MCF 10A (cell line): ENCODE results near the gene ADAM8. TPM values are rescaled to one million over a fixed set of nuclear protein-coding genes. Genes with fewer than 3 reads are reported as not detected.
A peak's percentile ranks its signal among the peaks of the same experiment; 100 is the strongest.

ENCODE experiments used
- Bru-seq: library from RNA; stranded (reverse); fragments of 400-500 nt; gene quantifications from one replicate; lab custom pipeline; 2021; lab: Mats Ljungman, UMichigan
- BruChase-seq, 2 experiments: library from RNA; stranded (reverse); fragments of 400-500 nt; gene quantifications; one replicate each; lab custom pipeline; 2021; lab: Mats Ljungman, UMichigan
- BruUV-seq: library from RNA; stranded (reverse); fragments of 400-500 nt; replicated peaks from 2 replicates; lab custom pipeline; 2021; lab: Mats Ljungman, UMichigan
- CTCF ChIA-PET: fragments of 300-600 bp; sonication (Branson Sonifier 250); formaldehyde crosslinking; extraction: SDS; loops from one replicate; lab custom pipeline; 2021; ENCODE audit warnings: antibody characterized with exemption, inconsistent platforms; lab: Yijun Ruan, JAX
- POLR2A ChIA-PET: fragments of 300-600, 350-650 bp; sonication (Branson Sonifier 250); formaldehyde crosslinking; extraction: SDS; loops from one replicate; lab custom pipeline; 2020; ENCODE audit warnings: antibody characterized with exemption, inconsistent platforms; lab: Yijun Ruan, JAX
- DNase-seq: peaks from one replicate; pipeline ENCODE4 v3.0.0-alpha.2; 2018; ENCODE audit not compliant: unreplicated experiment
- H3K27ac Mint-ChIP-seq: one replicate; pipeline ENCODE4 v1.8.0; 2022; ENCODE audit warnings: mild to moderate bottlenecking, low read depth, mixed read lengths; ENCODE audit not compliant: unreplicated experiment
- H3K27me3 Mint-ChIP-seq: one replicate; pipeline ENCODE4 v1.8.0; 2022; ENCODE audit warnings: mixed read lengths; ENCODE audit not compliant: insufficient read depth, unreplicated experiment
- H3K36me3 Mint-ChIP-seq: one replicate; pipeline ENCODE4 v1.8.0; 2022; ENCODE audit warnings: mild to moderate bottlenecking, moderate library complexity, mixed read lengths; ENCODE audit not compliant: insufficient read depth, unreplicated experiment
- H3K4me1 Mint-ChIP-seq: one replicate; pipeline ENCODE4 v1.8.0; 2022; ENCODE audit warnings: mixed read lengths; ENCODE audit not compliant: insufficient read depth, unreplicated experiment
- H3K4me3 Mint-ChIP-seq: one replicate; pipeline ENCODE4 v1.8.0; 2022; ENCODE audit warnings: mild to moderate bottlenecking, moderate library complexity, mixed read lengths; ENCODE audit not compliant: unreplicated experiment
- H3K9me3 Mint-ChIP-seq: one replicate; pipeline ENCODE4 v1.8.0; 2022; ENCODE audit warnings: mixed read lengths; ENCODE audit not compliant: unreplicated experiment
- intact Hi-C: fragments of 100-400 bp; cut with micrococcal nuclease; formaldehyde crosslinking; loops from 2 replicates; pipeline ENCODE4 v1.14.1; 2022
- long read RNA-seq: library from polyadenylated mRNA; stranded (forward); transcript quantifications from one replicate; pipeline ENCODE4 v2.0.0, GENCODE V29; 2022
- total RNA-seq: library from RNA; stranded (reverse); gene quantifications from 2 replicates; pipeline ENCODE4 v1.2.3, GENCODE V29; 2022
- TF ChIP-seq, protein P1 (sequence below): fragments of 200-600 bp; IDR thresholded peaks from one replicate; pipeline ENCODE4 v1.8.0; 2022; ENCODE audit warnings: antibody characterized with exemption, mild to moderate bottlenecking; ENCODE audit not compliant: unreplicated experiment

ADAM8 gene
- total RNA-seq, result 20.2 and 23.2 TPM in 2 replicates
- Bru-seq, nascent RNA, result percentile 39 among the genes with signal in this experiment
- percentile 58 among the genes with signal in this experiment for BruChase-seq, experiment 1, labeled RNA remaining after a 6-hour chase
- BruChase-seq, experiment 2, labeled RNA remaining after a 2-hour chase, result percentile 48 among the genes with signal in this experiment
- long read RNA-seq, transcript ADAM8-202 (23 exons, 3,279 nt), result major isoform, 17 of 36 reads
- long read RNA-seq, partial matches to known transcripts, result 3 of 36 reads
- long read RNA-seq, other reads (novel, unspliced or antisense), result 15 of 36 reads

DNA sequence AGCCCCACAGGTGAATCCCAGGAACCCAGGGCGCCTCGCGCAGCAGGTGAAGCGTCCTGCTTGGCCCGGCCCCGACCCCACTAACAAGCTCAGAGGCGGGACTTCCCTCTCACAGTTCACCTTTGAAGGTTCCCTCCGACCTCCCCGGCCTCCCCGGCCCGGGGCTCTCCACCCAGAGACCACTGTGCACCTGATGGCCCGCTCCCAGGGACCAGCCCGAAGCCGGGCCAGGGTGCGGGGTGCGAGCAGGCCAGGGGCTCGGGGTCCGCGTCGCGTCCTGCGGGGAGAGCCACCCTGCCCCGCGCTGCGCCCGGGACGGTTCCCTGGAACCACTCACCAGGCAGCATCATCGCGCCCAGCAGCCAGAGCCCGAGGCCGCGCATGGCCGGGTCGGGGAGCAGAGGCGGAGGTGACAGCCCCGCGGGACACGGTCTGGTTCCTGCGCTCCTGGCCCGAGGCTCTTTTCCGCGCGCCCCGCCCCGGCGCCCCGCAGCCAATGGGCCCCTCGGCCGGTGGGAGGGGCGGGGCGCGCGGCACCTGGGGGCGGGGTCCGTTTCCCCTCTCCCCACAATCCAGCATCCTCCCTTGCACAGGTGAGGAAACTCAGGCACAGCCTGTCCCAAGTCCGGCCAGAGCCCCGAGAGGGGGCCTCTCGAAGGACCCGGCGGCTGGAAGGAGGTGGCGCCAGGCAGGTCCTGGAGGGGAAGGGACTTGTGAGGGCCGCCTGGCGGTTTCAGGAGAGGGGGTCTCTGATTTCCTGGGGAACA, at the start of gene ADAM8:
ADAM8 (minus strand) TSS at position 434 of the 767 bp plus-strand sequence; CDS start at position 383, 51 bp downstream.
- ChIA-PET CTCF (interaction anchor here (0.6 to 1.5 kb wide), 4 partner anchors 7 to 206 kb away, joined by 3 to 4 read pairs (median 3); no protein-coding TSS in a partner anchor), POLR2A (interaction anchor here (1.7 to 4.7 kb wide), 2 partner anchors 9 to 18 kb away, joined by 6 to 45 read pairs; no protein-coding TSS in a partner anchor)
- no TSS peak for BruUV-seq
- intact Hi-C loops, result no loop called here
- no peaks in the 10 kb centered on the region for H3K9me3 Mint-ChIP-seq
- no peaks in the 10 kb centered on the region for H3K27me3 Mint-ChIP-seq
- peak within 1 kb of the TSS; percentile 40 for H3K4me3 Mint-ChIP-seq
- peaks cover 19% of the 10 kb centered on the region for H3K36me3 Mint-ChIP-seq
- no peak for DNase-seq
- H3K4me1 Mint-ChIP-seq, result peaks cover 16% of the 10 kb centered on the region
- H3K27ac Mint-ChIP-seq, result peak within 1 kb of the TSS; percentile 85
- TF ChIP-seq, protein P1, sequence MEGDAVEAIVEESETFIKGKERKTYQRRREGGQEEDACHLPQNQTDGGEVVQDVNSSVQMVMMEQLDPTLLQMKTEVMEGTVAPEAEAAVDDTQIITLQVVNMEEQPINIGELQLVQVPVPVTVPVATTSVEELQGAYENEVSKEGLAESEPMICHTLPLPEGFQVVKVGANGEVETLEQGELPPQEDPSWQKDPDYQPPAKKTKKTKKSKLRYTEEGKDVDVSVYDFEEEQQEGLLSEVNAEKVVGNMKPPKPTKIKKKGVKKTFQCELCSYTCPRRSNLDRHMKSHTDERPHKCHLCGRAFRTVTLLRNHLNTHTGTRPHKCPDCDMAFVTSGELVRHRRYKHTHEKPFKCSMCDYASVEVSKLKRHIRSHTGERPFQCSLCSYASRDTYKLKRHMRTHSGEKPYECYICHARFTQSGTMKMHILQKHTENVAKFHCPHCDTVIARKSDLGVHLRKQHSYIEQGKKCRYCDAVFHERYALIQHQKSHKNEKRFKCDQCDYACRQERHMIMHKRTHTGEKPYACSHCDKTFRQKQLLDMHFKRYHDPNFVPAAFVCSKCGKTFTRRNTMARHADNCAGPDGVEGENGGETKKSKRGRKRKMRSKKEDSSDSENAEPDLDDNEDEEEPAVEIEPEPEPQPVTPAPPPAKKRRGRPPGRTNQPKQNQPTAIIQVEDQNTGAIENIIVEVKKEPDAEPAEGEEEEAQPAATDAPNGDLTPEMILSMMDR, result no peak

DNA sequence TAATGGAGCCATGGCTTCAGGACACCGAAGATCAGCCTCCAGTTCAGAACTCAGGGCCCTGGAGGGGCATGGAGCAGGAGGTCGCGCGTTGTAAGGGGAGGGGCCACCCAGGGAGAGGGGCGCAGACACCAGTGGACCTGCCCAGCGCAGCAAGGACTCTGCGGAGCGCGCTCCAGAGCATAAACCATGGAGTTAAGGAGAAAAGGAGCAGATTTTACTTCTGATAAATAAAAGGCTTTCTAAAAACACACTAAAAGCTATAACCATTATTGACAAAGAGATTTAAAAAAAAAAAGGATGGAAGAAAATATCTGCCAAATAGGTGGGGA, 49.5 kb upstream of the ADAM8 start:
- Mint-ChIP-seq H3K27me3 (peaks cover 31% of the 10 kb centered on the region), H3K4me1 (peaks cover 5% of the 10 kb centered on the region), H3K36me3 (no peaks in the 10 kb centered on the region), H3K4me3 (no peak overlapping the region), H3K9me3 (no peaks in the 10 kb centered on the region), H3K27ac (no peak overlapping the region)
- no peak for DNase-seq
- intact Hi-C loops, result loop anchor here (5.0 to 10.0 kb wide), 3 partner anchors 69 to 491 kb away; partner anchors contain the start of gene MTG1
- CTCF ChIA-PET, result interaction anchor here (0.7 to 4.3 kb wide), 3 partner anchors 12 to 293 kb away, joined by 3 to 29 read pairs (median 4); no protein-coding TSS in a partner anchor
- POLR2A ChIA-PET, result no interaction called here
- TF ChIP-seq, protein P1, result no peak
- no TSS peak for BruUV-seq

DNA sequence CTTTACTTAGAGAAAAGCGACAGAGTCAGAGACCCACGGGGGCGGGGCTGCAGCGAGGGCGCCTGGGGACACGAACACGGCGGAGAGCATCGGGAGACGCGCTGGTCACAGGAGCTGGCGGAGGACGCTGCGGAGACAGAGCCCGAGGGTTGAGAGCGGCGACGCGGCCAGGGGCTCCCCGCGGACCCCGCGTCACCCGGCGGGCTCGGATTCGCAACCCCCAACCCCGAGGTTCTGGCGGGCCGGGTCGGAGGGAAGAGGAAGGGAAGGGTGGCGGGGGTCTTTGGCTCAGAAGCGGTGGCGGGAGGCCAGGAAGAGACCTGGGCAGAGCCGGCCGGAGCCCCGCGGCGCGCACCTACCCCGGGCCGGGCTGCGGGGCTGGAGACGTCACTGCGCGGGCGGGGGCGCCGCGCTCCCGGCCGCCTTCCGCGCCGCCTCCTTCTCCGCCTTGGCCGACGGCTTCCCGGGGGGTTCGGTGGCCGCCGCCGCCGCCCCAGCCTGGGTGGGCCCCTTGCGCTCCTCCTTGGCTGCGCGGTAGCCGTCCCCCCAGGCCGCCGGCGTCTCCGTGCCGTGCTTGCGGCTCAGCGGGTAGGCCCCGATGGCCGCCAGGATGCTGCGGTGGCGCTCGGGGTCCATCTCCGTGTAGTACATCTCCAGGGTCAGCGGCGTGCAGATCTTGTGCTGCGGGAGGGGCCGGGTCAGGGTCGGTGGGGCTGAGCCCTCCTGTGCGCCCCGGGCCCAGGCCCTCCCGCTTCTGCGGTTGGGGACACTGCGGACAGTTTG, 49.0 kb upstream of the ADAM8 start:
- peak overlapping the region; percentile 57 for H3K4me3 Mint-ChIP-seq
- H3K9me3 Mint-ChIP-seq, result no peaks in the 10 kb centered on the region
- TF ChIP-seq, protein P1, result no peak
- no peaks in the 10 kb centered on the region for H3K36me3 Mint-ChIP-seq
- no peak overlapping the region for H3K27ac Mint-ChIP-seq
- CTCF ChIA-PET, result interaction anchor here (0.7 kb wide), 1 partner anchor 294 kb away, joined by 4 read pairs; no protein-coding TSS in a partner anchor
- BruUV-seq, result no TSS peak
- peaks cover 31% of the 10 kb centered on the region for H3K27me3 Mint-ChIP-seq
- intact Hi-C loops, result loop anchor here (5.0 to 10.0 kb wide), 3 partner anchors 69 to 491 kb away; partner anchors contain the start of gene MTG1
- DNase-seq, result no peak
- peaks cover 5% of the 10 kb centered on the region for H3K4me1 Mint-ChIP-seq
- POLR2A ChIA-PET, result no interaction called here
